Mammary epithelial cell (primary cell): ENCODE measurements around the gene MRFAP1L1.

Experiments
- EZH2 ChIP-seq: IDR thresholded peaks from 2 replicates; pipeline ENCODE4 v1.6.1; 2012; ENCODE audit warnings: low read length, inconsistent platforms, borderline replicate concordance
- TF ChIP-seq, protein P1 (sequence below), 2 donors: IDR thresholded peaks in 1 of 2; conservative IDR thresholded peaks in 1 of 2; 2 replicates each; pipeline ENCODE4 v1.5.1; 2011 to 2012; ENCODE audit warnings: inconsistent platforms in 2 of 2, low read length in 2 of 2, mild to moderate bottlenecking in 2 of 2, control low read depth in 1 of 2, low read depth in 1 of 2; ENCODE audit not compliant: insufficient read depth in 1 of 2; ENCODE audit errors: extremely low read depth in 1 of 2

DNA sequence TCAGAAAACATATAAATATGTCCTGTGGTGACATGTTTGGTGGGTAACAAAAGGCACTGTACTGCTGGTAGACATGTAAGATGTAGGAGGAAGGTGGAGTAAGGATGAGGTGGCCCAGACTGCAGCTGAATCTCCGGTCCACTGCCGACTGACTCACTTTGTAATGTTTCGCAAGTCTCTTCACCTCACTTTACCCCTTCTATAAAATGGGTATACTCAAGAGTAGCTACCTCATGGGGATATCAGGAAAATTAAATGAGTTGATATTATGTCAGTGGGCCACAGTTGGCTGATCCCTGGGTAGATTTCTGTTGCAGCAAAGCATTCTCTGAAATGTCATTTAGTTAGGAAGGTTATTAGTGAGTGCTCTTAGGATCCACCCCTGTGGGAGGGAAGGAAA, 47.1 kb downstream of the MRFAP1L1 start:
- TF ChIP-seq, protein P1, sequence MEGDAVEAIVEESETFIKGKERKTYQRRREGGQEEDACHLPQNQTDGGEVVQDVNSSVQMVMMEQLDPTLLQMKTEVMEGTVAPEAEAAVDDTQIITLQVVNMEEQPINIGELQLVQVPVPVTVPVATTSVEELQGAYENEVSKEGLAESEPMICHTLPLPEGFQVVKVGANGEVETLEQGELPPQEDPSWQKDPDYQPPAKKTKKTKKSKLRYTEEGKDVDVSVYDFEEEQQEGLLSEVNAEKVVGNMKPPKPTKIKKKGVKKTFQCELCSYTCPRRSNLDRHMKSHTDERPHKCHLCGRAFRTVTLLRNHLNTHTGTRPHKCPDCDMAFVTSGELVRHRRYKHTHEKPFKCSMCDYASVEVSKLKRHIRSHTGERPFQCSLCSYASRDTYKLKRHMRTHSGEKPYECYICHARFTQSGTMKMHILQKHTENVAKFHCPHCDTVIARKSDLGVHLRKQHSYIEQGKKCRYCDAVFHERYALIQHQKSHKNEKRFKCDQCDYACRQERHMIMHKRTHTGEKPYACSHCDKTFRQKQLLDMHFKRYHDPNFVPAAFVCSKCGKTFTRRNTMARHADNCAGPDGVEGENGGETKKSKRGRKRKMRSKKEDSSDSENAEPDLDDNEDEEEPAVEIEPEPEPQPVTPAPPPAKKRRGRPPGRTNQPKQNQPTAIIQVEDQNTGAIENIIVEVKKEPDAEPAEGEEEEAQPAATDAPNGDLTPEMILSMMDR (conservative IDR thresholded peaks at IDR 0.05 in 1 of 2, IDR thresholded peaks at IDR 0.05 in 1 of 2; ENCODE audit: extremely low read depth in 1 of 2, insufficient read depth in 1 of 2, low read depth in 1 of 2, low read length in 2 of 2): no peak
- TF ChIP-seq EZH2: no peak
